Activated T-cell treated with anti-CD3 and anti-CD28 coated beads, Interleukin-2, amount 50 U/mL, for 72 hours (primary cell): ENCODE measurements around the gene MFSD6. TPM values are rescaled to one million over a fixed set of nuclear protein-coding genes. Genes with fewer than 3 reads are reported as not detected.
A peak's percentile ranks its signal among the peaks of the same experiment; 100 is the strongest.

ENCODE experiments used
- ATAC-seq, 2 donors: fragments of 150-1000 bp; cut with Tn5 transposase; replicated peaks in 1 of 2; 2 replicates each; pipeline ENCODE4 v1.10.0; 2021; ENCODE audit warnings: moderate library complexity in 2 of 2, mild to moderate bottlenecking in 1 of 2
- DNase-seq, 2 donors: peaks; one replicate each; pipeline ENCODE4 v3.0.0; 2021 to 2022; ENCODE audit warnings: mixed read lengths in 1 of 2
- H3K27ac Mint-ChIP-seq: one replicate; pipeline ENCODE4 v1.8.0; 2022; ENCODE audit warnings: mild to moderate bottlenecking, moderate library complexity, mixed read lengths
- H3K27me3 Mint-ChIP-seq: one replicate; pipeline ENCODE4 v1.8.0; 2022; ENCODE audit warnings: low read depth, mixed read lengths
- H3K36me3 Mint-ChIP-seq, 2 donors: one replicate each; pipeline ENCODE4 v1.8.0; 2022; ENCODE audit warnings: mixed read lengths in 2 of 2, mild to moderate bottlenecking in 1 of 2; ENCODE audit not compliant: insufficient read depth in 2 of 2
- H3K4me1 Mint-ChIP-seq: one replicate; pipeline ENCODE4 v1.8.0; 2022; ENCODE audit warnings: low read depth, mixed read lengths
- H3K4me3 Mint-ChIP-seq, 2 donors: one replicate each; pipeline ENCODE4 v1.8.0; 2022; ENCODE audit warnings: mild to moderate bottlenecking in 2 of 2, mixed read lengths in 2 of 2, moderate library complexity in 2 of 2
- H3K9me3 Mint-ChIP-seq, 2 donors: one replicate each; pipeline ENCODE4 v1.8.0; 2022; ENCODE audit warnings: mixed read lengths in 2 of 2
- total RNA-seq, 2 donors: library from RNA; stranded (reverse); gene quantifications; one replicate each; pipeline ENCODE4 v1.2.3, GENCODE V29; 2022

Gene MFSD6
- total RNA-seq, 2 donors from 2014 or later: 51.9 to 57.8 TPM

GRCh38 chr2:190378880-190379237 lies 29.3 kb upstream of the MFSD6 start:
- ATAC-seq: no peak
- H3K4me1 Mint-ChIP-seq: peaks cover 5% of the 10 kb centered on the region

GRCh38 chr2:190379249-190379964 lies 28.7 kb upstream of the MFSD6 start:
- no peak for DNase-seq
- H3K27me3 Mint-ChIP-seq: peaks cover 7% of the 10 kb centered on the region
- peaks cover 5% of the 10 kb centered on the region for H3K4me1 Mint-ChIP-seq
- H3K27ac Mint-ChIP-seq: no peak overlapping the region
- no peak overlapping the region for H3K4me3 Mint-ChIP-seq
- no peaks in the 10 kb centered on the region for H3K9me3 Mint-ChIP-seq
- no peak for ATAC-seq
- no peaks in the 10 kb centered on the region for H3K36me3 Mint-ChIP-seq

More at GRCh38 chr2:190378880-190379237, 29.3 kb upstream of the MFSD6 start:
- H3K27ac Mint-ChIP-seq: no peak overlapping the region
- H3K27me3 Mint-ChIP-seq: peaks cover 7% of the 10 kb centered on the region
- no peak overlapping the region for H3K4me3 Mint-ChIP-seq
- no peaks in the 10 kb centered on the region for H3K36me3 Mint-ChIP-seq
- no peaks in the 10 kb centered on the region for H3K9me3 Mint-ChIP-seq
- DNase-seq: no peak

GRCh38 chr2:190380962-190381412 lies 27.2 kb upstream of the MFSD6 start:
- no peak overlapping the region for H3K27ac Mint-ChIP-seq
- no peaks in the 10 kb centered on the region for H3K9me3 Mint-ChIP-seq
- no peak overlapping the region for H3K4me3 Mint-ChIP-seq
- ATAC-seq (no peak), DNase-seq (no peak)
- H3K4me1 Mint-ChIP-seq: peaks cover 5% of the 10 kb centered on the region
- H3K36me3 Mint-ChIP-seq: no peaks in the 10 kb centered on the region
- H3K27me3 Mint-ChIP-seq: peaks cover 6% of the 10 kb centered on the region

- Mint-ChIP-seq H3K27me3 (no peaks in the 10 kb centered on the region), H3K4me3 (no peak overlapping the region), H3K27ac (no peak overlapping the region), H3K4me1 (peaks cover 5% of the 10 kb centered on the region), H3K9me3 (no peaks in the 10 kb centered on the region), H3K36me3 (no peaks in the 10 kb centered on the region)
- ATAC-seq: peak; percentile 74 to 81
- peak; percentile 14 to 25 for DNase-seq
Measured at GRCh38 chr2:190382851-190383250, 25.3 kb upstream of the MFSD6 start.

GRCh38 chr2:190387422-190387821 lies 20.7 kb upstream of the MFSD6 start:
- ATAC-seq (no peak), DNase-seq (no peak)
- no peaks in the 10 kb centered on the region for H3K36me3 Mint-ChIP-seq
- no peak overlapping the region for H3K4me3 Mint-ChIP-seq
- H3K27ac Mint-ChIP-seq: no peak overlapping the region
- no peaks in the 10 kb centered on the region for H3K9me3 Mint-ChIP-seq
- H3K4me1 Mint-ChIP-seq: peaks cover 5% of the 10 kb centered on the region
- peaks cover 7% of the 10 kb centered on the region for H3K27me3 Mint-ChIP-seq

GRCh38 chr2:190396271-190396670 lies 11.9 kb upstream of the MFSD6 start:
- DNase-seq: no peak
- no peak for ATAC-seq
- H3K27ac Mint-ChIP-seq: no peak overlapping the region
- H3K4me1 Mint-ChIP-seq: no peaks in the 10 kb centered on the region
- H3K27me3 Mint-ChIP-seq: peaks cover 6% of the 10 kb centered on the region
- no peak overlapping the region for H3K4me3 Mint-ChIP-seq
- no peaks in the 10 kb centered on the region for H3K36me3 Mint-ChIP-seq
- no peaks in the 10 kb centered on the region for H3K9me3 Mint-ChIP-seq

- Mint-ChIP-seq H3K27me3 (no peaks in the 10 kb centered on the region), H3K27ac (no peak overlapping the region), H3K36me3 (no peaks in the 10 kb centered on the region), H3K4me1 (no peaks in the 10 kb centered on the region), H3K4me3 (no peak overlapping the region), H3K9me3 (no peaks in the 10 kb centered on the region)
- no peak for DNase-seq
- ATAC-seq: no peak
Measured at GRCh38 chr2:190402986-190403603, 5.1 kb upstream of the MFSD6 start.

- no peak overlapping the region for H3K4me3 Mint-ChIP-seq
- H3K9me3 Mint-ChIP-seq: no peaks in the 10 kb centered on the region
- no peaks in the 10 kb centered on the region for H3K36me3 Mint-ChIP-seq
- H3K27me3 Mint-ChIP-seq: no peaks in the 10 kb centered on the region
- peaks cover 3% of the 10 kb centered on the region for H3K4me1 Mint-ChIP-seq
- peak; percentile 34 to 35 for ATAC-seq
- peak; percentile 22 to 23 for DNase-seq
- H3K27ac Mint-ChIP-seq: no peak overlapping the region
Measured at GRCh38 chr2:190404487-190404886, 3.7 kb upstream of the MFSD6 start.

GRCh38 chr2:190405070-190405469 lies 3.1 kb upstream of the MFSD6 start:
- no peaks in the 10 kb centered on the region for H3K36me3 Mint-ChIP-seq
- no peak for DNase-seq
- no peaks in the 10 kb centered on the region for H3K9me3 Mint-ChIP-seq
- H3K4me1 Mint-ChIP-seq: peaks cover 9% of the 10 kb centered on the region
- H3K4me3 Mint-ChIP-seq: no peak overlapping the region
- H3K27me3 Mint-ChIP-seq: no peaks in the 10 kb centered on the region
- ATAC-seq: no peak
- H3K27ac Mint-ChIP-seq: no peak overlapping the region

- H3K36me3 Mint-ChIP-seq: no peaks in the 10 kb centered on the region
- no peaks in the 10 kb centered on the region for H3K9me3 Mint-ChIP-seq
- peaks cover 17% of the 10 kb centered on the region for H3K4me1 Mint-ChIP-seq
- no peak overlapping the region for H3K4me3 Mint-ChIP-seq
- no peaks in the 10 kb centered on the region for H3K27me3 Mint-ChIP-seq
- ATAC-seq (no peak), DNase-seq (no peak)
- no peak overlapping the region for H3K27ac Mint-ChIP-seq
Measured at GRCh38 chr2:190405995-190406394, 2.2 kb upstream of the MFSD6 start.

- peaks cover 0 to under 1% of the 10 kb centered on the region in 2 donors for H3K36me3 Mint-ChIP-seq
- ATAC-seq (no peak), DNase-seq (no peak)
- H3K27ac Mint-ChIP-seq: no peak overlapping the region
- no peaks in the 10 kb centered on the region for H3K9me3 Mint-ChIP-seq
- H3K27me3 Mint-ChIP-seq: no peaks in the 10 kb centered on the region
- H3K4me3 Mint-ChIP-seq: peak overlapping the region; percentile 81 to 82
- H3K4me1 Mint-ChIP-seq: peaks cover 25% of the 10 kb centered on the region
Measured at GRCh38 chr2:190406805-190407204, 1.4 kb upstream of the MFSD6 start.

- Mint-ChIP-seq H3K27ac (peak overlapping the region; percentile 81), H3K36me3 (peaks cover 0 to 4% of the 10 kb centered on the region in 2 donors)
Measured at GRCh38 chr2:190407246-190407661, 901 bp upstream of the MFSD6 start.

GRCh38 chr2:190408538-190409271 lies 550 bp downstream of the MFSD6 start:
- peak; percentile 64 to 65 for ATAC-seq

More at GRCh38 chr2:190407246-190407661, 901 bp upstream of the MFSD6 start:
- no peaks in the 10 kb centered on the region for H3K9me3 Mint-ChIP-seq
- H3K4me1 Mint-ChIP-seq: peaks cover 30% of the 10 kb centered on the region
- no peaks in the 10 kb centered on the region for H3K27me3 Mint-ChIP-seq
- H3K4me3 Mint-ChIP-seq: peak overlapping the region; percentile 81 to 82
- DNase-seq (peak; percentile 42 to 60), ATAC-seq (peak; percentile 49 to 60)

More at GRCh38 chr2:190408538-190409271, 550 bp downstream of the MFSD6 start:
- peak; percentile 72 for DNase-seq
- Mint-ChIP-seq H3K9me3 (no peaks in the 10 kb centered on the region), H3K27me3 (no peaks in the 10 kb centered on the region), H3K27ac (peak overlapping the region; percentile 92), H3K4me1 (peaks cover 43% of the 10 kb centered on the region), H3K36me3 (peaks cover 0 to 4% of the 10 kb centered on the region in 2 donors), H3K4me3 (peak overlapping the region; percentile 85 to 88)
